Activated naive CD4-positive, alpha-beta T cell (primary cell): Measurements from ENCODE around the gene FAXDC2.
"Not testable (repeated sequence)": the region's sequence is repeated elsewhere in the genome, so short reads cannot be mapped to it uniquely, and the experiment has no call there.

ENCODE experiments used
- DNase-seq, 4 experiments: peaks; one replicate each; lab custom pipeline; 2025; lab: John Stamatoyannopoulos, UW

FAXDC2 gene

GRCh38 chr5:154861946-154862345 lies 11.5 kb upstream of the FAXDC2 start:
- no peak for DNase-seq

- no peak for DNase-seq
Measured at GRCh38 chr5:154860765-154861164, 10.4 kb upstream of the FAXDC2 start.

DNA sequence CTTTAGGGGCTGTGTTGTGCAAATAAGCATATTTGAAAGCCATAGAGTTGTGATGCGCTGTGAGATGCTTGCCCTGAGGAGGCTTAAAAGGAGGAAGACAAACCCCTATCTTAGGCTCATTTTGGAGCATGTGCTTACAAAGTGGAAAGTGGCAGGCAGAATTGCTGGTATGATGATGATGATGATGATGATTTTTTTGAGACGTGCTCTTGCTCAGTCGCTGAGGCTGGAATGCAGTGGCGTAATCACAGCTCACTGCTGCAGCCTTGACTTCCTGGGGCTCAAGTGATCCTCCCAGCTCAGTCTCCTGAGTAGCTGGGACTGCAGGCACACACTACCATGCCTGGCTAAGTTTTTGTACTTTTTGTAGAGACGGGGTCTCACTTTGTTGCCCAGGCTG lies 9.7 kb upstream of the FAXDC2 start:
- DNase-seq = no peak

DNA sequence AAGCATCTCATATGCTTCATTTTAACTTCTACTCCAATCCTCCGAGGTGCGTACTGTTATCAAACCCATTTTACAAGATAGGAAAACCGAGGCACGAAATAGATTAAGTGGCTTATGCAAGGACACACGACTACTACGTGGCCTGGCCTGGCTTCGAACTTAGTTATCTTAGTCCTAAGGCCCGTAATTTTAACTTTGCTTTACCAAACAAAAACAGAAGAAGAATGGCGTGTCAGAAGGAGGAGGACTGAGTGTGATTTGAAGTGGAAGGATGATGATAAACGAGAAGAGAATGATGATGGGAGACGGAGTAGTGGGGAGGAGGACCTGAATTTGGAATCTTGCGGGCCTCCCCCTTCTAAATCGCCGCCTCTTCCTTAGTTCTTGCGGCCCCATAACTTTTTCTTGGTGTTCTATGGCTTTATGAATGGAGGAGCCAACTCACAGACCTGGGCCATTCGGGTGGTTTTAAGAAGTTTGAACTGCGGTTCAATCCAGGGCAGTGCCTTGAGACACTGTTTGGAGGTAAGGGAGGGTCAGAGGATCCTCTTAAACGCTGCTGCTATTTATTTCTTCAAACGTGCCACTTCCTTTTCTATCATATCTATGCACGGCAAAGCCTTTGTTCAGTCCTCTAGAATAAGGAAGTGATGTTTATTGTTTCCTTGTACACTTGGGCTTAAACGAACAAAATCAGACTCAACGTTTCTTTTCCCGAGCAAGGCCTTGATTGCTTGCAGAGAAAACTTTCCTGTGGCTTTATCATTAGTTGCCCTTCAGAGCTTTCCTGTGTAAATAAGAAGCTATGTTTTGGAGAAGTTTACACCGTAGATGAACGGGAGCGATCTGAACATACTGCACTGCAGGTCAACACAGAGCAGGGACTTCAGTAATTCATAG lies 8.8 kb upstream of the FAXDC2 start:
- DNase-seq = no peak

DNA sequence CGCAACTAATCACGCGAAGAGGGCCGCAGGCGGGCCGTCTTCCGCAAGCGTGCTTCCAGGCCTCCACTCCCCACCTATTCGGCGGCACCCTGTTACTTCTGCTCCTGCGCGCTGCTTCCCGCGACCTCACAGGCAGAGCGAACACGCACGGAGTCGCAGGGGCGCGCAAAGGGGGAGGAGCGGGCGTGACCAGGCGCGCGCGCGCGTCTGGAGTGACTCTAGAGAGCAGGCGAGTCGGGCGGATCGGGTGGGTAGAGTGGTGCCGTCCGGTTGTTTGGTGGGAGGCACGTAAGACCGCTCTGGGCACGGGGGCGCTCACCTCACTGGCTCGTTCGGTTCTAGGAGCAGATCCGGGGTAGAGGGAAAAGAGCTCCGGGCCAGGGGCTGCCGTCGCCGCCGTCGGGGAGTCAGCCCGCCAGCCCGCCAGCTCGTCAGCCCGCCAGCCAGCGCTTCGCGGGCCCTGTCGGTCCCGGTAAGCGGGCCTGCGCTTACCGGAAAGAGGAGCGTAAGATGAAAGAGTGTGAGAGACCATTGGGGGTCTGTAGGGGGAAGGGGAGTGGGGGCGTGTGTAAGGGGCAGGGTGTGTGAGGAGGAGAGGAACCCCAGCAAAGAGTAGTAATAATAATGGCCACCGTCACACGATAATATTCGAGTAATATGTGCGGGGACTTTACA lies 8.0 kb upstream of the FAXDC2 start, which contains the start of gene CNOT8:
TSS of gene CNOT8 (plus strand) at position 331 of the 675 bp plus-strand sequence. CDS start 4,652 bp downstream, outside the sequence.
- DNase-seq = peak; percentile 92 to 97 (median 95)

- peak; percentile 69 to 89 (median 82) for DNase-seq
Measured at GRCh38 chr5:154857530-154858296, 7.3 kb upstream of the FAXDC2 start.

GRCh38 chr5:154851351-154851750 lies 948 bp upstream of the FAXDC2 start:
- DNase-seq = no peak

DNA sequence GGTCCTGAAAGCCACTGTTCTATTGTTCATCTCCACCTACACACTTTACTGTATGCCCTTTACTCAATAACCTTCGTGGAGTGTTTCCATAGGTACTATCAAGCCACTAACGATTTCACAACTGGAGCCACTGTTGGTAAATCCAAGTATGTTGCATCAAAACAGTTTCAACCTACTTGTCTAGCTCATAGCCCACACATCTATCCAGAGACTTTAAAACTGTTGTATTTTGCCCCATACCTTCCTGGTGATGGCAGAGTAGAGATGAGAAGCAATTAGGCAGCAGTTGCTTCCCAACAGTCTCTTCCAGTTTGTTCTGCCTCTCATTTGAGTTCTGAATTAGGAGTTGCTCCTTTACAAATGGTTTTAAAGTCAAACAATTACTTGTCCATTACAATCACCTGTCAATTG lies 607 bp downstream of the FAXDC2 start:
- DNase-seq = no peak

DNA sequence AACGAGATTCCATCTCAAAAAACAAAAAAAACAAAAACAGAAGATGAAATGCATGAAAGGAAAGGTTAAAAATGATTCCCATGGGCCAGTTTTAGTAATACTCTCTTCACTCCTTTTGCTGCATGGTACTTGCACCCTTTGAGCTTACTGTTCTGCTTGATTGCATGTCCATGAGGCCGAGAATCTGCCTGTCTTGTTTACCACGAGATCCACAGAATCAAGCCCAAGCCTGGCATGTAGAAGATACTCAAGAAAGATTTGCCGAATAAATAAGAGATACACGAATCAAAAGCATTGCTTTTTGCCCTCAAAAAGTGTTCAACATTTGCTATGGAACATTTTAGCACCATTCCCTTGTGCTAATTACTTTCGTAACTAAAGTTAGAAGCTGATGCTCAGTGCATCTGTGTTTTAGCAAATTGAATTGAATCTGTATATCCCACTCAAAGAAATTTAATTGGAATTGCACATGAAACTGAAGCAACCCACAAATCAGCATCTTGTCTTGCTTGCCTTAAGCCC lies 1.1 kb downstream of the FAXDC2 start:
- no peak for DNase-seq

GRCh38 chr5:154844809-154845208 lies 5.6 kb downstream of the FAXDC2 start:
- no peak for DNase-seq

GRCh38 chr5:154842689-154843530 lies 7.5 kb downstream of the FAXDC2 start:
- no peak for DNase-seq

DNA sequence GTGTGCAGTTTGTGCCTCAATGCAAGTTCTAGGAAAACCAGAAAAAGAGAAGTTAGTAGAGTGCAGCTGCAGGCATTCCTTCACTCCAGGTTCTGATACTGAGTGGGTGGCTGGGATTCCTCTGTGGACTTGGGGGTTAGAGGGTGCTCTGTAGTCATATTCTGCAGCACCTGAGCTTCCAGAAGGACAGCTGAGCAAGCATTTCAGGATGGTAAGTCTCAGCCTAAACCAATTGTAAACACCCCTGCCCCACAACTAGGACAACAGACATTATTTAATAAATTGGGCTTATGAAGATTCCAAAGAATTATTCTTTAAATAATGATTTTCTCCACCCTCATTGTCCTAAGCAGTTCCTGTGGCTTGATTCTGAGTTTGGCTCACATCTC lies 9.1 kb downstream of the FAXDC2 start:
- DNase-seq = no peak

GRCh38 chr5:154840435-154841272 lies 9.7 kb downstream of the FAXDC2 start:
- DNase-seq = no peak

DNA sequence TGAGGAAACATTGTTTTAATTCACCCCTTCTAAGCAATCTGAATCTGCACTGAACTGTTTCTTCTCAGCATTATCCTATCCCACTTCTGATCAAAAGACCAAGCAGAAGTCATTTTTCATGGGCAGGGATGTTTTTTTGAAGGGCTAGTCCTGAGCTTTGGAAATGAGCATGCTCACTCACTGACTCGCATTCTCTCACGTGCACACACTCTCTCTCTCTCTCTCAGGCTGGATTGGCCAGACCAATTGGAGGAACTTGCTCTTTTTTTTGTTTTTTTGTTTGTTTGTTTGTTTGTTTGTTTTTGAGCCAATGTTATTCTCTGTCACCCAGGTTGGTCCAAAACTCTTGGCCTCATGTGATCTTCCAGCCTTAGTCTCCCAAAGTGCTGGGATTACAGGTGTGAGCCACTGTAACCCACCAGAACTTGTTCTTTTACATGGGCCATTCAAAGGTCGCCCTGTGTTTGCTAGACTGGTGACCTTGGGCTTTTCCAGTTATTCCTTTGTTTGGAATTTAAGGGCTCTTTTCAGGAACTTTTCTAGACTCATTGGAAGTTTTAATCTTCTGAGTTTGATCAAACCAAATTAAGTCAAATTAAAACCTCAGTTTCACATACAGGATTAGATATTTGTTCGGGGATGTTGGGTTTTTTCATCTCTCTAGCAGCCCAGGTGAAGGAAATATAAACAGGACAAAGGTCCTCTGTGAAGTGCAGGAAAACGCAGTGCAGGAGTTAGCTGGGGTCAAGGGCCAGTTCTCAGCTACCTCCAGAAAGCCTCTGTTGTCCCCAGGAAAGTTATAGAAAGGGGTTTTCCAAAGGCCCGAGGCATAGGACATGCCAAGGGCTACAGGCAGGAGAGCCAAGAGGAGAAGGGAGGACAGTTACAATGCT lies 13.1 kb downstream of the FAXDC2 start:
- no peak for DNase-seq

DNA sequence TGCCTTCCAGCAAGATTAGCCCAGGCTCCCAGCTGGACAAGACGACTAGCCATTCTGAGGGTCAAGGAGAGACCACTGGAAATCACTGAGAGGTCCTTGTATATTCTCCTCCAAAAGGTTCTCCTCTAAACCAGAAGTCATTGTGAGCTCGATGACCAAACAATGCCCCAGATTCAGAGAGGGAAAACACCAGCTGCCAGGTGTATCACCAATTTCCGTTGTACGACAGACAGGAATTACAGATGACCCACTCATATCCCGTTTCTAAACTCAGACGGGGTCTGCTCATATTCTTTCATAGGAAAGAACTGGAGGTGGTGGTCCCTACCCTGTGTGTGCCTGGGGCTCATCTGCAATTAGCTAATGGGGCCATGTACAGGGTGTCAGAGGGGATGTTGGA lies 14.2 kb downstream of the FAXDC2 start:
- no peak for DNase-seq

GRCh38 chr5:154835701-154836052 lies 14.7 kb downstream of the FAXDC2 start:
- not testable (repeated sequence) for DNase-seq

DNA sequence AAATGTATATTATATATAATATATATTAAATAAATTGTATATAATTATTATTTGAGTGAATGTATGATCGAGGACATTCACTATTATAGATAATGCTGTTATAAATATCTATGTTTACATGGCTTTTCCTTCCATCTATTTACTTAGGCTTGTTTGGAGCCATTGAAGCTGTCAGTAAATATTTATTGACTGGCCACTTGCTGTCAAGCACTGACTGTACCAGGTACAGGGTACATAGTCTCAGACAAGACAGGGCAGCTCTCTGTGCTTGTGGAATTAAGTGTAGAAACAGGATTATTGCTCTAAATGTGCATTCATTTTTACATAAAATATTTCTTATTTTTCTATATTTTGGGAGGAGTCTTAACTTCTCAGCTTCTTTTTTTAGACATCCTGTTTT lies 16.4 kb downstream of the FAXDC2 start:
- no peak for DNase-seq

GRCh38 chr5:154832804-154833203 lies 17.6 kb downstream of the FAXDC2 start:
- DNase-seq = not testable (repeated sequence)

- DNase-seq = no peak
Measured at GRCh38 chr5:154831451-154831850, 19.0 kb downstream of the FAXDC2 start.
